GM21381 (cell line): ENCODE measurements around the gene MOB3B.
A peak's percentile ranks its signal among the peaks of the same experiment; 100 is the strongest.

ENCODE experiments used
- ATAC-seq: cut with Tn5 transposase; IDR thresholded peaks from one replicate; pipeline ENCODE4 v1.9.1; 2021; ENCODE audit warnings: mild to moderate bottlenecking, moderate library complexity; ENCODE audit not compliant: unreplicated experiment

MOB3B gene

GRCh38 chr9:27344776-27345175 lies 184.8 kb downstream of the MOB3B start:
- no peak for ATAC-seq

GRCh38 chr9:27341545-27342294 lies 187.9 kb downstream of the MOB3B start:
- ATAC-seq: no peak

DNA sequence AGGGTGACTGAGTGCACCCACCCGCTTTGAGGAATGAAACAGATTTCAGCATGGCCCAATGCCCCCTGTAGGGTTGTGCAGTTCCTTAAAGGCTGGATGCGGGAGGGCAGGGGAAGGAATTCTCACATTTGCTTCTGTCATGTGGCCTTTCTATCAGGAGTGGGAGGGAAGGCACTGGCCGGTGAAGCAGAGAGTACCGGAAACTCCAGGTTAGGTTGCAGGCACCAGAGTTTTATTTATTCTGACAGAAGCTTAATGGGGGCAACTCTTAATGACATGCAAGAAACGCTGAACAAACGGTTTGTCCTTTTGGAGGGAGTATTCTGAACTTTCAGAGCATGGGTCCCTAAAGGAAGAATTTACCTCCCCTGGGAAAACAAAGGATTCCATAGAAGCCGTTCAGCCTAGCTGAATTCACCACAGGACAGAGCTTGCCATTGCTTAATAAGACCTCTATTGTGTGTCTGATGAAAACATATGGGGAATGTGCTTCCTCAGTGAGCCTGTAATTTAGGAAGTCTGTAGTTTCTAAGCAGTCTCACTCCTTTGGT lies 188.6 kb downstream of the MOB3B start:
- no peak for ATAC-seq

DNA sequence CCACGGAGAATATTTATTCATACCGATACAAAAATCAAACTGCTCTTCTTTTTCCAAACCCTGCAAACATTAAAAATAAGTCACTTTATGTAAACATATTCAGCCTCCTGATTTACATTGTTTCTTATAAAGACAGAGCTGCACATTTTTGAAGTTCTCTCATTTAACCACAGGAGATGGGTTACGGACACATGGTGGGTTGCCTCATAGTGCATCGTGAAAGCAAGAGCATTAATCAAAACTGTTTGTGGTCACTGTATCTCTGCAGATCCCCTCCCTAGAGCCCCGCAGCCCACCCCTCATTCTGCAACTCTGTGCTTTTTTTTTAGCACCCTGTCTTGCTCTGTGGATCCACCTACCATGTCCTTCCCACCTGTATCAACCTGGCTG lies 189.3 kb downstream of the MOB3B start:
- no peak for ATAC-seq

DNA sequence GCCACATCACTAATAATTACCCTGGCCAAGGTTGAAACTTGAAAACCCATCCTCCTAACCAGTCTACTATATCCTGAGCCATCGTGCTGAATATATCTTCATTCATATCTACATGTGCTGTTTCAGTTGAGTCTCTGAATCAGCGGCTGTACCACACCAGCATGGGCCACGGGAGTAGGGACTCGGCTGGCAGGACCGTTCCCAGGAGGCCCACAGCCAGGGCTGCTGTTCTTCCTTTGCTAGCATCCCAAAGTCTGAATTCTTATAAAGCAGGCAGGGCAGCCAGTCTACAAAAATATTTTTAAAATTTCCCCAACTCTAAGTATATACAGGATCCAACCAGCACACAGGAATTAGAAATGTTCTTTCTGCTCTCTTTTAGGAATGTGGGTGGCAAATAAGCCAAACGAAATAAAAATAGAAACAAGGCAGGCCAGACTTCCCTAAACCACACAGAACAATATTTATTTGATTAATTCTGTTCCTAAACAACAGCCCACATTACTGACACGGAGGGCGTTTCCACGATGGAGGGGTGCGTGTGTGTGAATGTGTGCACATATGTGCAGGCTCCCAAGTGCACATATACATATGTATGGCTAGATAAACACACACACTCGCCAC lies 189.8 kb downstream of the MOB3B start:
- no peak for ATAC-seq

DNA sequence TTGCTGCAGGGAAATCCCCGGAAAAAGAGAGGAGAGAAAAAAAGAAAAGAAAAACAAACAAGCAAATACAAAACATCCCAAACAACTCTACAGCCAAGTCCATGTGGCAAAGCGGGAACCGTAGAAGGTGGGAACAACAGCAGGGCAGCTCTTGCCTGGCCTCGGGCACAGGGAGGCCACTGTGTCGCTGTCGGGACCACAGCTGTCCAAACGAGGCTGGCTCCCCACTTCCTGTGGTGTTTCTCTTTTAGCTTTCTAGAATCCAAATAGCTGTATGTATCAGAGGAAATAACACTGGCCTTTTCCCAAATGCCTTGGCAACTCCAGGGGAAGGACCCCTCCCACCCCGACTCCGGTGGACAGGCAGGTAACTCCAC lies 191.1 kb downstream of the MOB3B start:
- no peak for ATAC-seq

DNA sequence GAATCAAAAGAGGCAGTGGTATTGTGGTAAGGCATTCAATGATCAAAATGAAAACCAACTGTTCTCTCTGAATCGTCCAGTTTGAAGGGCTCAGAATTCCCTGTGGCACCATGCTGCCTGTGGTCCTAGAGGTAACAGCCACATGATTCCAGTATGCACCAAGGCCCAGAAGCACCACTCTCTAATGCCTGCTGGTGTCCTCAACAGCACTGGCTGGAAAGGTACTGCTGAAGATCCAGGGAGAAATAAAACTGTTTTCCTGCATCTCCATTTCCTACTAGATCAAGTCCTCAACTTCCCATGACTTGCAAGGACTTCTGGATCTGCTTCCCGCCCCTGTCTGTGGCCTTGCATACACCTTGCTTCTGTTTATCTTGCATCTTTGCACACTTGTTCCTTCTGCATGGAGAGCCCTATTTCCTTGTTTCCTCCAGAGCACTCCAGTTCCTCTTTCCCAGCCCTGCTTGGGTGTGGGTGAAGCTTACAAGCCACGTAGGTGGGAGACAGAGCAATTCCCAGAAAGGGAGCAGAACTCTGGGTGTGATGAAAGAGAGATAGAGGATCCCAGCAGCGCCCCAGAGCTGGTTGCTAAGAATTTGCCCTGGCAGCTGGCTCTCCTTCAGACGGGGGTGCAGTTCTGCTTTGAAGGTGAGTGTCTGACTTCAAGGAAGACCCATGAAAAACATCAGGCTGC lies 191.6 kb downstream of the MOB3B start:
- no peak for ATAC-seq

GRCh38 chr9:27337236-27337635 lies 192.4 kb downstream of the MOB3B start:
- no peak for ATAC-seq

- no peak for ATAC-seq
These were observed 192.8 kb downstream of the MOB3B start for GRCh38 chr9:27336829-27337228.

DNA sequence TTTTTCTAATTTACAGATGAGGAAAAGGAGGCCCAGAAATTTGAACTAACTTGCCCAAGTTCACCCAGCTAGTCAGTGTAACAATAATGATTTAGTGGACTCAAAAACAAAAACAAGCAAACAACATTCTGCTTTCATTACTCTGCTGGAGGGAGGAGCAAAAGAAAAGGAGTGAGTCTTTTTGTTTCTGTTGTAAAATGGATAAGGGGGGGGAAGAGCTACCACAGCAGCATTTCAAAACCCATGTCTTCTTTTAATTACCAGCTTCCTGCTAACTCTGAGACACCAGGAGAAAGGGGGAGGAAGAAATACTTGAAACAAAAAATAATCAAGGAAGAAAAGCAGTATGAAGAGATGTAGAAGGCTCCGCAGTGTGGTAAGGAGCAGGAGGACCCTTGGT lies 193.5 kb downstream of the MOB3B start:
- ATAC-seq: no peak

GRCh38 chr9:27335075-27335474 lies 194.5 kb downstream of the MOB3B start:
- ATAC-seq: no peak

DNA sequence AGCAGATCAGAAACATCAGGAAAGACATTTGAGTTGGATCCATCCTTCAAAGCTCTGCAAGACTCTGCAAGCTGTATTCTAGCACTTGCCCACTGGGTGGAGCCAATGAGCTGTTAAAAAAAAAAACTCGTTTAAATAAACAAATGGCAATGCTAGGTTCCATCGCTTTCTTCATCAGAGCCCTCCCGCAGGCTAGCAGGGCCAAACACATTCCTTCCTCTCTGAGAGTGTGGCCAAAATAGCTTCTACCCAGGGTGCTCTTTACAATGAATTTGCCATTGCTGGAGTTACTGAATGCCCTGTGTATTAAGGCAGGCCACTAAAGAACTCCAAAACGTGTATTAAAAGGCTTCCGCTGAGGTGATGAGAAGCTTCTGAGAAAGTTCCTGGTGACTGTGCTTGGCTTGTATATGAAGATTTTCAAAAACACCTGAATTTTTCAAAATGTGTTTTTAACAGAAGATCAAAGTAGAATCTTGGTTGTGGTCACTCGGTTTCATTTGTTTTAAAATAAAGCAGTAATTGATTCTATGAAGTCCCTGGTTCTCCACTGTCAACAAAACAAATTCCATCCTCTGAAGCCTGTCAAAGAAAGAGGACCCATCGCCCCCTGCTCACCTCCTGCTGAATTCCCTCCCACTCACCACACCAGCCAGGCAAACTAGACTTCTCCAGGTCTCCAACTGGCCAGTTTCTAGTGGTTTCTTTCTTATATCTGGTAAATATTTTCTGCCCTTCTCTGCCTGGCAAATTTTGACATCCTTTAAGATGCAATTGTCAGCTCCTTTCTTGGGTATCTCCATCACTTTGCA lies 196.2 kb downstream of the MOB3B start:
- ATAC-seq: peak; percentile 69

- ATAC-seq: no peak
These were observed 198.2 kb downstream of the MOB3B start for GRCh38 chr9:27331393-27331792.

- ATAC-seq: no peak
These were observed 200.3 kb downstream of the MOB3B start for GRCh38 chr9:27329291-27329690.

DNA sequence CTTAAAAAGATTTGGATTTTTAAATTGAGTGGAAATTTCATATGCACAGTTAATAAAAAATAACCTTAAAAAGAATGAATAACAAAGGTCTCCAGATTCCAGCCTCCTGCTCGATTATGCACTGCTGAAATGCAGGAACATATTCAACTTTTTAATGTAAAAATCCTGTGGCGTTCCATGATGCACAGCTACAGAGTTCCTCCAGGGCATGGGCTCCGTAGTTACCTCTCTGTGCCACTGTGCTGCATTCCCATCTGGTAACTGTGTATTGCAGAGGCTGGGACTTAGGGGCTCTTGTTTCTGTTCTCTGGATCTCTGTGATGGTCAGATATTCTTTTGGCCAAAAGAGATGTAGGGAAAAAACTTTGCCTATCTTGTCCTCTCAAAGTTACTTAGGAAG lies 201.1 kb downstream of the MOB3B start:
- ATAC-seq: no peak

DNA sequence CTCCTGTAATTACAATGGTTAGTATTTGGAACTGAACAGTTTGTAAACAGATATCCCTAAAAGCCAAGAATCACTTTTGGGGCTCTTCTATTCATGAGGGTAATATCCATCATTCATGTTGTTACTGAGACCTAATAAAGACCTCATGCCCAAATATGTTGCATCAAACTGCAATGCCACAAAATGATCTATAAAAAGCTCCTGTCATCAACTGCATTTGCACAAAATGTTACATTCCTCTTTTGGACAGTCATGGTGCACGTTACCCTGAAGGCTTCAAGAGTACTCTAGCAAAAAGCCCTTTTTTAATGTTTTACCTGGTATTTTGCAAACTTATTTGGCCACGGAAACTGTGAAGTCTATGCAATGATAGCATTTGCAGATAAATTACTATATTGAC lies 218.4 kb downstream of the MOB3B start:
- no peak for ATAC-seq

DNA sequence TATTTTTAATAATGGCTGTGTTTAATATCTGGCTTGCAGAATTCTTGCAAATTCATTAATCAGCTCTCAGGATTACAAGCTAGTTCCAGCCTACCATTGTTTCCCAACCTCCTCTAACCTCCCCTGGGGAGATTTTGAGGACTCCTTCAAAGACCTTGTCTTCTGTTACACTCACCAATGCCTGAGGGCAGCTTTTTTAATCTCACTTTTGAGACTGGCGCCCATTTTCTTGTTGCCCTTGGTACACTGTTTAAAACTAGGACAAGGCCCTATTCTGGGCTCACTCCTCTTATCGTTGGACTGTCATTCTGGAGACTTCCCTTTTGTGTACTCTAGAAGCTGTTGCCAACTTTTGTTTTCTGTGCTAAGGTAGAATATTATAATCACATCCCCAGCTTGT lies 219.0 kb downstream of the MOB3B start:
- no peak for ATAC-seq

DNA sequence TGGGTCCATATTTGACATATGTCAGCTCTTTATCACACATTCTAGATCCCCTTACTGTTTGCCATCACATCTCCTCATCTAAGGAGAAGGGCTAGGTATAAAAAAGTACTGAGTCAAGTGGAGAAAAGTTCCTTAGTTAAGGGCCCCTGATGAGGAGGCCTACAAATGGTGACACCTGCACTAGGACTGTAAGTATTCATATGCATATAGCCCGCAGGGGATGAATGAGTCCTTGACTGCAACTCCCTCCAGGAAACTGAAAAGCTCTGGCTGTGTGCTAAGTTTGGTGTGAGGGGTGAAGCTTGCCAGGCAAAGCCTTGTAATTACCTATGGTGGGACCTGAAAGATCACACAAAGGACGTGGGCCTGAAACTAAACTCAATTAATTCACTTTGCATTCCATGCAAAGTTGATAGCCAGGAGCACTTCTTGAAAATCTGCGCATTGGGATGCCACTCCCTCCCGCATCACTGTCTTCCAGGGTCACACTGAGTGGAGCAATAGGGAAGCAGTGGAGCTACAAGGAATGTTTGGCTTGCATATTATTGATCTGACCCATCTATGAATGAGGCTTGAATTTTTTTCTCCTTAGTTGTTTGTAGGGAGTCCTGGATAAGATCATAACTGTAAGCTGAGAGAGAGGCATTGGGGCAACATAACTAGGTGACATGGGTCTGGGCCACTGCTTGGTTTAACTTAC lies 220.8 kb downstream of the MOB3B start:
- ATAC-seq: no peak

DNA sequence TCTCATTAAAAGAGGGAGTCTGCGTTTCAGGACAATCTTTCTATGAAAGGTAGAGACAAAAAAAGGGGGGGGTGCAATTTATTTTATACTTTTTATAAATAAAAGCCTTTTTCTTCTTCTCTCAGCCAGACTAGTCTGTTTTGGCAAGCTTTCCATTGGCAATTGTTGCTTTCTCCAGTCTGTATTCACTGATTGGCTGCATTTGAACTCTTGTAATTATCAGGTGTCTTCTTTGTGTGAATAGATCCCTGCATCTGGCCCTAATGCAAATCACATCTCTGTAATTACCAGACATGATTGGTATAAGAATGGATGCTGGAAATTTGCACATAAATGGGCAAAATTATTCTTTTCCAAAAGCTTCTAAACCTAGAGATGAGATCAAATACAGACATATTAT lies 225.1 kb downstream of the MOB3B start:
- ATAC-seq: no peak

GRCh38 chr9:27303219-27303618 lies 226.4 kb downstream of the MOB3B start:
- no peak for ATAC-seq

DNA sequence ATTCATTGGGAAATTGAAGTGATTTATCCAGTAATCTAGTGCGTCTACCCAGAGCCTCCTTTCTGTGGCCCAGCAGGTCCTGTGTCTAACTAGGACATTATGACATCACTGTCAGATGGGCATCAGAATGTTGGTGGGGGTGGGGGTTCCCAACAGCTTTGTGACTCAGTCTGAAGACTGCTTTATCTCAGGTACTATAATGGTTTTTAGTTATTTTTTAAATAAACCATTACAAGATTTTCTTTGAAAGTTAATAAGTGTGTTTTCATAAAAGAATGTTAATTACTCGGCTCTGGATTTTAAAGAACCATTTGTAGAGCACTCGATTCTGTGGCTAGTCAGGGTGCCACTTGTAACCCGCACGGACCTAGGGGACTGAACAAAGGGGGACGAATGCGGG lies 232.6 kb downstream of the MOB3B start, which contains the start of gene EQTN:
Gene EQTN (minus strand): TSS at position 101 of the 400 bp plus-strand sequence. CDS start 95 bp downstream, at position 6.
- no peak for ATAC-seq
